IMR-90 (cell line): ENCODE data around the gene RPL6. TPM values are rescaled to one million over a fixed set of nuclear protein-coding genes. Genes with fewer than 3 reads are reported as not detected.

Source experiments
- ATAC-seq: fragments of 200-7000 bp; cut with Tn5 transposase; 2 replicates; pipeline ENCODE4 v1.9.1; 2020; ENCODE audit warnings: low read depth, mild to moderate bottlenecking, moderate library complexity
- BruUV-seq: library from RNA; stranded (reverse); fragments of 400-500 nt; replicated peaks from 2 replicates; lab custom pipeline; 2021; lab: Mats Ljungman, UMichigan
- CTCF ChIA-PET: fragments of 300-600 bp; formaldehyde crosslinking; extraction: SDS; loops from one replicate; lab custom pipeline; 2021; ENCODE audit warnings: antibody characterized with exemption; lab: Yijun Ruan, JAX
- POLR2A ChIA-PET: fragments of 300-600 bp; sonication (Branson Sonifier 250); formaldehyde crosslinking; loops from one replicate; lab custom pipeline; 2022; ENCODE audit warnings: antibody characterized with exemption; ENCODE audit not compliant: unreplicated experiment; lab: Charles Lee
- DNase-seq: peaks from one replicate; pipeline ENCODE4 v3.0.0; 2013
- H2AFZ ChIP-seq: replicated peaks from 2 replicates; pipeline ENCODE3; 2013; ENCODE audit warnings: low read length, mild to moderate bottlenecking; ENCODE audit not compliant: poor library complexity
- H2AK5ac ChIP-seq: 2 replicates; pipeline ENCODE4 v1.6.1; 2013; ENCODE audit warnings: low read depth, low read length, inconsistent platforms
- H2AK9ac ChIP-seq: replicated peaks from 2 replicates; pipeline ENCODE3; 2013; ENCODE audit warnings: mild to moderate bottlenecking, low read depth, low read length, moderate library complexity; ENCODE audit not compliant: poor library complexity
- H2BK120ac ChIP-seq: 2 replicates; pipeline ENCODE4 v1.6.1; 2013; ENCODE audit warnings: low read depth, low read length, inconsistent platforms
- H2BK15ac ChIP-seq: 3 replicates; pipeline ENCODE4 v1.6.1; 2013; ENCODE audit warnings: low read depth, low read length, inconsistent platforms
- H2BK20ac ChIP-seq: 2 replicates; pipeline ENCODE4 v1.6.1; 2013; ENCODE audit warnings: low read depth, mild to moderate bottlenecking, inconsistent platforms, low read length, moderate library complexity
- H2BK5ac ChIP-seq: 2 replicates; pipeline ENCODE4 v1.6.1; 2013; ENCODE audit warnings: mild to moderate bottlenecking, low read depth, low read length, inconsistent platforms; ENCODE audit not compliant: poor library complexity, severe bottlenecking
- H3K14ac ChIP-seq: replicated peaks from 2 replicates; pipeline ENCODE4 v1.6.1; 2013; ENCODE audit warnings: low read depth, low read length, inconsistent platforms
- H3K18ac ChIP-seq: 2 replicates; pipeline ENCODE4 v1.6.1; 2013; ENCODE audit warnings: low read depth, low read length, control low read depth
- H3K23ac ChIP-seq: 2 replicates; pipeline ENCODE4 v1.6.1; 2013; ENCODE audit warnings: low read depth, low read length, inconsistent platforms
- H3K27ac ChIP-seq: 2 replicates; pipeline ENCODE4 v1.5.1; 2013; ENCODE audit warnings: mild to moderate bottlenecking, control low read depth, low read length; ENCODE audit not compliant: insufficient read depth
- H3K27me3 ChIP-seq: 2 replicates; pipeline ENCODE4 v1.6.1; 2013; ENCODE audit warnings: low read length; ENCODE audit not compliant: control insufficient read depth, insufficient read depth
- H3K36me3 ChIP-seq: 2 replicates; pipeline ENCODE4 v1.6.1; 2013; ENCODE audit warnings: low read length, mixed read lengths; ENCODE audit not compliant: control insufficient read depth, insufficient read depth
- H3K4ac ChIP-seq: 2 replicates; pipeline ENCODE4 v1.6.1; 2013; ENCODE audit warnings: low read depth, low read length, inconsistent platforms
- H3K4me1 ChIP-seq: 2 replicates; pipeline ENCODE4 v1.6.1; 2013; ENCODE audit warnings: low read length, mixed read lengths; ENCODE audit not compliant: control insufficient read depth, insufficient read depth
- H3K4me2 ChIP-seq: 2 replicates; pipeline ENCODE4 v1.6.1; 2013; ENCODE audit warnings: low read depth, mild to moderate bottlenecking, control low read depth, low read length, moderate library complexity
- H3K4me3 ChIP-seq: 2 replicates; pipeline ENCODE4 v1.5.1; 2013; ENCODE audit warnings: low read depth, mild to moderate bottlenecking, control low read depth, low read length, moderate library complexity; ENCODE audit not compliant: insufficient read depth
- H3K56ac ChIP-seq: 2 replicates; pipeline ENCODE4 v1.6.1; 2013; ENCODE audit warnings: low read length, inconsistent platforms; ENCODE audit not compliant: insufficient read depth; ENCODE audit errors: extremely low read depth
- H3K79me1 ChIP-seq, 2 experiments: 2 replicates each; pipeline ENCODE4 v1.6.1; 2013; ENCODE audit warnings: low read length in 2 of 2, inconsistent platforms in 1 of 2, low read depth in 1 of 2
- H3K9ac ChIP-seq: 2 replicates; pipeline ENCODE4 v1.6.1; 2013; ENCODE audit warnings: low read depth, low read length, control low read depth
- H3K9me1 ChIP-seq: 2 replicates; pipeline ENCODE4 v1.6.1; 2013; ENCODE audit warnings: low read length, inconsistent platforms; ENCODE audit not compliant: insufficient read depth
- H3K9me3 ChIP-seq: 2 replicates; pipeline ENCODE4 v1.6.1; 2013; ENCODE audit warnings: low read length; ENCODE audit not compliant: control insufficient read depth, insufficient read depth
- H4K20me1 ChIP-seq: 2 replicates; pipeline ENCODE4 v1.6.1; 2013; ENCODE audit warnings: low read length, inconsistent platforms; ENCODE audit not compliant: insufficient read depth
- H4K5ac ChIP-seq: 2 replicates; pipeline ENCODE4 v1.6.1; 2013; ENCODE audit warnings: mild to moderate bottlenecking, low read depth, low read length, control low read depth
- H4K8ac ChIP-seq, 2 experiments: 2 replicates each; pipeline ENCODE4 v1.6.1; 2013; ENCODE audit warnings: low read depth in 2 of 2, low read length in 2 of 2, control low read depth in 1 of 2, inconsistent platforms in 1 of 2
- H4K91ac ChIP-seq: 2 replicates; pipeline ENCODE4 v1.6.1; 2013; ENCODE audit warnings: low read depth, low read length, inconsistent platforms; ENCODE audit not compliant: insufficient read depth
- MAZ ChIP-seq: IDR thresholded peaks from 2 replicates; pipeline ENCODE4 v1.6.1; 2012; ENCODE audit warnings: low read depth, mild to moderate bottlenecking, low read length, improper control_type of control experiment, moderate library complexity, borderline replicate concordance
- POLR2A ChIP-seq: IDR thresholded peaks from 2 replicates; pipeline ENCODE4 v1.6.1; 2012; ENCODE audit warnings: mild to moderate bottlenecking, low read depth, low read length
- RAD21 ChIP-seq: IDR thresholded peaks from 2 replicates; pipeline ENCODE4 v1.6.1; 2012; ENCODE audit warnings: low read length, improper control_type of control experiment
- WGBS, 2 experiments: methylation state at CpG; one replicate each; pipeline versions ENCODE4 v1.1.5 to v1.1.7; 2013; ENCODE audit warnings: missing lambda C conversion rate in 2 of 2; ENCODE audit not compliant: insufficient read length in 1 of 2; ENCODE audit errors: extremely low coverage in 2 of 2; 5-methylcytosine and 5-hydroxymethylcytosine counted together
- dilution Hi-C: fragments of 300-500 bp; cut with HindIII; formaldehyde crosslinking; loops from one replicate; pipeline ENCODE4 v1.14.3; 2018; ENCODE audit warnings: low sequenced_read_pairs; ENCODE audit not compliant: unreplicated experiment
- in situ Hi-C: fragments of 300-500 bp; cut with MboI; formaldehyde crosslinking; loops from 3 replicates; pipeline ENCODE4 v1.14.3; 2019; ENCODE audit warnings: low sequenced_read_pairs, inconsistent platforms, mixed read lengths
- intact Hi-C: fragments of 100-400 bp; cut with micrococcal nuclease; formaldehyde crosslinking; loops from 2 replicates; pipeline ENCODE4 v1.10.0; 2022
- polyA plus RNA-seq, 3 experiments: library from polyadenylated mRNA; depleted of rRNA; stranded (reverse); fragments of >200 nt; gene quantifications; 2 replicates each; pipeline ENCODE4 v1.2.3, GENCODE V29; 2012; ENCODE audit warnings: low replicate concordance in 1 of 3
- total RNA-seq: library from RNA; depleted of rRNA; stranded (reverse); fragments of >200 nt; gene quantifications from 2 replicates; pipeline ENCODE4 v1.2.3, GENCODE V29; 2012

RPL6 gene
- total and polyA plus RNA-seq, 2 of the 4 experiments (the other 2 are of a cell fraction), result 1,317 to 1,694 TPM

DNA sequence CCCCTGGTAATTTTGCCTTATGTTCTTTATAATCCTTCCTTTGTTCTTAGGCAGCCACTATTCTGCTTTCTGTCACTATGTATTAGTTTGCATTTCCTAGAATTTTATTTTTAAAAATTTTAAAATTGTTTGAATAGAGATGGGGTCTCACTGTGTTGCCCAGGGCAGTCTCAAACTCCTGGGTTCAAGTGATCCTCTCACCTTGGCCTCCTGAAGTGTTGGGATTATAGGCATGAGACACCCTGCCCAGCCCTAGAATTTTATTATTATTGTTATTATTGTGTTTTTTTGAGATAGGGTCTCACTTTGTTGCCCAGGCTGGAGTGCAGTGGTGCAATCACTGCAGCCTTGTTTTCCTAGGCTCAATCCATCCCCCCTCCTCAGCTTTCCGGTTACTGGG is 12.0 kb upstream of the RPL6 start:
- Histone ChIP-seq H2BK15ac (no peak overlapping the region), H2AFZ (no peak overlapping the region), H2BK5ac (no peak overlapping the region), H2AK9ac (no peak overlapping the region), H4K20me1 (peaks cover 65% of the 10 kb centered on the region), H2AK5ac (no peak overlapping the region), H3K14ac (no peak overlapping the region), H3K18ac (no peak overlapping the region), H3K4me3 (no peak overlapping the region), H3K79me1 (peaks cover 11 to 55% of the 10 kb centered on the region in 2 experiments), H3K4me2 (no peak overlapping the region), H3K23ac (no peak overlapping the region), H3K9me1 (peaks cover 5% of the 10 kb centered on the region; the same call in 1 of the 2 replicates), H3K4me1 (peaks cover 7% of the 10 kb centered on the region), H4K91ac (no peak overlapping the region), H3K36me3 (no peaks in the 10 kb centered on the region), H3K56ac (no peak overlapping the region), H4K8ac (no peak overlapping the region), H2BK120ac (no peak overlapping the region), H3K4ac (no peak overlapping the region), H3K27ac (no peak overlapping the region), H3K27me3 (no peaks in the 10 kb centered on the region), H2BK20ac (no peak overlapping the region), H3K9ac (no peak overlapping the region), H4K5ac (no peak overlapping the region), H3K9me3 (no peaks in the 10 kb centered on the region)
- no CpG with 5 or more reads among the region's 1 CpG for WGBS, 2 experiments
- dilution Hi-C loops (no loop called here), in situ Hi-C loops (no loop called here), intact Hi-C loops (no loop called here)
- TF ChIP-seq MAZ (no peak), POLR2A (no peak), RAD21 (no peak)
- ChIA-PET CTCF (no interaction called here), POLR2A (no interaction called here)
- no peak for ATAC-seq
- BruUV-seq, result no TSS peak
- no peak for DNase-seq
